Renal pelvis (tissue), 4 donors: ENCODE measurements around the gene FBXO28. TPM values are rescaled to one million over a fixed set of nuclear protein-coding genes. Genes with fewer than 3 reads are reported as not detected.
A peak's percentile ranks its signal among the peaks of the same experiment; 100 is the strongest.
"Not testable (repeated sequence)": the region's sequence is repeated elsewhere in the genome, so short reads cannot be mapped to it uniquely, and the experiment has no call there.

Experiments used
- DNase-seq: peaks from one replicate; pipeline ENCODE4 v3.0.0-alpha.2; 2013
- polyA plus RNA-seq, 3 donors: library from polyadenylated mRNA; unstranded; fragments of 120-200 nt; gene quantifications; one replicate each; pipeline ENCODE4 v1.2.1, GENCODE V29; 2013; ENCODE audit not compliant: insufficient read length in 3 of 3

Gene FBXO28
- polyA plus RNA-seq, 3 donors = 29.3 to 33.7 (median 33.4) TPM

- peak; percentile 89 for DNase-seq
Observed at GRCh38 chr1:224182866-224183590, 69.1 kb downstream of the FBXO28 start, which contains the start of gene DEGS1. TSS of gene DEGS1 (plus strand) at chr1:224183240. CDS start at chr1:224183337, 97 bp downstream.

DNA sequence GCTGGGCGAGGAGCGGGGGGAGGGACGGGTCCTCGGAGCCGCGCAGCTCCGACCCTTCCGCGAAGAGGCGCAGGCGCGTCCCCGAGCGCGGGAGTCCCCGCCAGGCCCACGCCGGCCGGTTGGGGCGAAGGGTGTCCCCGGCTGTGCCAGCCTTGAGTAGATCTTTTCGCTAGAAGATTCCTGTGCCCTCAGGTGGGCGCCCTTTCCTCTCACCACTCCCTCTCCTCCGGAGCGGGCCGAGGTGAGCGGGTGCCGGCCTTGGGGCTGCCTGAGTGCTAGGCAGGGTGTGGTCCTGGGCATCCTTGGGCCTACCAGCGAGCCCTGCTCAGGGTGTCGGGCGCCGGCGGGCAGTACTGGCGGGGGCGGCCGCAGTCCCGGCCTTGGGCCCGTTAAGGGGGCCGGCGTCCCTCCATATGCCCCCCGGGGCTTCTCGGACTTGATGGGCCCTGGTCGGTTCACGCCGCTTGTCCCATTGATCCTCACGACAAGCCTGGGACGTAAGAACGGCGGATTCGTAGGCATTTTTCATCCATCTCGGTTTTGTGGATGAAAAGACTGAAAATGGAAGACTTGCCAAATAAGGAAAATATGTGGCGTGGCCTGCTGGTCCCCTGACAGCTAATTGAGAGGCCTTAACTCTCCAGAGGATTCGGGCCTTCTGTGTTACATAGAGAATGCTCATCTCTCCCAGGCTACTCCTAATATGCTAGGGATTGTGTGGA is 69.8 kb downstream of the FBXO28 start:
- DNase-seq = no peak

DNA sequence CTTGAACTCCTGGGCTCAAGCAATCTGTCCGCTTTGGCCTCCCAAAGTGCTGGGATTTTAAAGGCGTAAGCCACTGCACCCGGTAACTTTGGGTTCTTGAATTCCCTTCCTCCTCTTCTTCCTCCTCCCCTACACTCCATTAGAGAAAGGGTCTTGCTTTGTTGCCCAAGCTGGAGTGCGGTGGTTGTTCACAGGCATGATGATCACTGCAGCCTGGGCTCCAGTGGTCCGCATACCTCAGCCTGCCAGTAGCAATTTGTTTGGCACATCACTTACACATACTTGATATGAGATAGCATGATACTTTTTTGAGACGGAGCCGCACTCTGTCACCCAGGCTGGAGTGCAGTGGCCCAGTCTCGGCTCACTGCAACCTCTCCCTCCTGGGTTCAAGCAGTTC is 71.3 kb downstream of the FBXO28 start:
- no peak for DNase-seq

- no peak for DNase-seq
Observed at GRCh38 chr1:224188286-224188685, 74.4 kb downstream of the FBXO28 start.

GRCh38 chr1:224189561-224189960 is 75.7 kb downstream of the FBXO28 start:
- DNase-seq = no peak

GRCh38 chr1:224192082-224192788 is 78.3 kb downstream of the FBXO28 start:
- no peak for DNase-seq

DNA sequence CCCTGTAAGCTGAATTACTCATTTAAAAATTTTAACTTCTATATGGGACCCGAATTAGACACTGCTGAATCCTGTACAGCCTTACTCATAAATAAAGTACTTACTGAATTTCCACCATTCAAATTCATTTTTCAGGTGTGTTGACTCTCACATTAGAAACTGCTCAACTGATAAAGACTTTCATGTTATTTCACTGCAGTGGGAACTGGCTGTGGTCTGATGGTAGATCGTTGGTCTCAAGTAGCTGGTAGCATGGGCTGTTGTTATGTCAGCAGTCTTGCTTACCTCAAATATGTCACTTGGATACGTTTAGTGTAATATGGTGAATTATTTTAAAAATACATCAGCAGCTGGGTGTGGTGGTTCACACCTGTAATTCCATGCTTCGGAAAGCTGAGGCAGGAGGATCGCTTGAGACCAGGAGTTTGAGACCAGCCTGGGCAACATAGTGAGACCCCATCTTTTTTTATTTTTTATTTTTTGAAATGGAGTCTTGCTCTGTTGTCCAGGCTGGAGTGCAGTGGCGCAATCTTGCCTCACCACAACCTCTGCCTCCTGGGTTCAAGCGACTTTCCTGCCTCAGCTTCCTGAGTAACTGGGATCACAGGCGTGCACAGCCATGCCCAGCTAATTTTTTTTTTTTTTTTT is 79.5 kb downstream of the FBXO28 start:
- DNase-seq = no peak

DNA sequence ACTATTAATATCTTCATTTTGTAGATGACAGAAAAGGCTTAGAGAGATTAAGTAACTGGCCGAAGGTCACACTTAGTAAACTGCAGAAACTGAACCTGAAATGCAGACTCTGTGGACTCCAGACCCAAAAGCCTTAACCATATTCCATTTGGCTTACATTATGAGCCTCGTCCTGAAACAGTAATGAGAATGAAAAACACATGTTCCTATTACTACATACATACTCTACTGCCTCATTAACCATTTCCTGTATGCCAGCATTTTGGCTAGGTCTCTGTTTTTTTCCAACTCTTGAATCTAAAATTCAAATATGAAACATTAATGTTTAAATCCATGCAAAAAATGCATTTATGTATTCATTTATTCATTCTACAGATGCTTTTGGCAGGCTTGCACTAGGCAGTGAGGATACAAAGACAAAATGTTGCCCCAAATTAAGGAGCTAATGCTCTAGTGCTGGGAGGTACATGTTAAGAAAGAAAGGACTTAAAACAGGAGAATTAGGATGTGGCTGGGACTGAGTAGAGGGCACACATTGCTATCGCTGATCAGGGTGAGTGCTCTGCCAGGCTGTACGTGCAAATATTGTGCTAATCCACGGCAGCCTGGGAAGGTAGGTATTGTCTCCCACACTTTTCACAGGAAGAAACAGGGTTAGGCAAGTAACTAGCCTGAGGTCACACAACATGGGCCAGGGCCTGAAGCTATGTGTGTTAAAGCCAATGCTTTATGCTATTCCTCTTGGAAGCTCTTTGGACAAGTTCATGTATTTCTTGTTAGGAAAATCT is 83.1 kb downstream of the FBXO28 start:
- no peak for DNase-seq

- DNase-seq = no peak
Observed at GRCh38 chr1:224198572-224198971, 84.7 kb downstream of the FBXO28 start.

DNA sequence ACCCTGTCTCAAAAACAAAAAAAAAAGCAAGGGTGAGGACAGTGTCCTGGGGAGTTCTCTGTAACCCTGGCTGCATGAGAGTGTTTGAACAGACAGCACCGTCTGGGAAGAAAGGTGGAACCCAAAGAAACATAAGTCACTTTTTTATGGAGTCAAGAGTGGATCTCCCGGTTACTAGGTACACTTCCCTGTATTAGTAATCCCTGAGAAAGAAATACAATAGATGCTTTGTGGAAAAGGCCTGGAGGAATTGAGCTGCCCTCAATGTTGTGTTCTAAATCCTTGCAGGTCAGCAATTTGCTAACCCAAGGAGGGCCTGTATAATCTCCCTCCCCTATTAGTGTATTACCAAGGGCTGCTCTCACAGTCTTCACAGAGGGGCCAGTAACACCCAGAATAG is 85.8 kb downstream of the FBXO28 start:
- no peak for DNase-seq

GRCh38 chr1:224201383-224201782 is 87.5 kb downstream of the FBXO28 start:
- no peak for DNase-seq

GRCh38 chr1:224201853-224202252 is 87.9 kb downstream of the FBXO28 start:
- no peak for DNase-seq

DNA sequence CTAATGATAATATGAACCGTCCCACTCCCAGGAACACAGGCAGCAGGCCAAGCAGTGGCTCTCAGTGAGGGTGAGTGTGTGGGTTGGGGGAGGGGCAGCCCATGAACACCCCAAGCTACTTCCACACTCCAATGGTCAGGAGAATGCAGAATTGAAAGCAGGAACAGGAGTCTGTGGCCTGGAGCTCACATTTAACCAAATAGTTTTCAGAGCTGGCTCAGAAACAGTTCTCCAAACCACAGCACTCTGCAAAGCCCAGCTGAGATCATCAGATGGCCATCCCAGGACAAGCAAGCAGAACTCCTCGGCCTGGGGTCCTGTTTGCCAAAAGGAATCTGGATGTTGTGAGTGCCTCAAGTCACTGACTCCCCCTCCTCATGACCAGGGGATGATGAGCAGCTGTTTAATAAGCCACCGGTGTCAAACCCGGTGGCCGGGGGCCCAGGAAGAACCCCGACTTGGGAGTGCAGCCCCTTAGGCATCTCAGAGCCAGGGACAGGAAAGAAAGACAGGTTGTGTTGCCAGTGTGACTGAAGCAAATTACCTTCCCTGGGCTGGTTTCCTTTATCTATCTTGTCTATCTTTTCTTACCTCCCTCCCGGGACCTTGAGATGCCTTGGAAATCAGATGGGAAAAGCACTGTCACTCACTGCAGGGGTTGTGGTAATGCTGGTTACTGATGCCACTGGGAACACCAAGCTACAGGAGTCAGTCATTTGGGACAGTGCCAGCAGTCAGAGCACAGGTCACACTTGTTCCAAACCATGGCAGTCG is 89.5 kb downstream of the FBXO28 start:
- DNase-seq = peak; percentile 73

DNA sequence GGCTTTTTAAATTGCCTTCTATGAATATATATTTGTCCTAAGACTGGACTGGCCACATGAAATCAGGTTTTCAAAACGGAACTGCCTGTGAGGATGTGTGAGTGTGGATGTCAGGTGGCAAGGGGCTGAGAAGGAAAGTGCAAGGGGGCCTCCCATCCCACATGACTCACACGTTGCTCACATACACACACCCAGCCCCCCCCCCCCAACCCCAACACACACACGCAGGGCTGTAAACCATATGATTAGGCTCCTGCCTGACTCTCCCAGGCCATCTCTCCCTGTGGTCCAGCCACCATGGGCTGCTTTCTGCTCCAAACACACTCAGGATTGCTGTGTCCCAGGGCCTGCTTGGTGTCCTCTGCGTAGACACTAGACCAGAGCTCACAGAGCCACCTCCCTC is 91.5 kb downstream of the FBXO28 start:
- DNase-seq = no peak

DNA sequence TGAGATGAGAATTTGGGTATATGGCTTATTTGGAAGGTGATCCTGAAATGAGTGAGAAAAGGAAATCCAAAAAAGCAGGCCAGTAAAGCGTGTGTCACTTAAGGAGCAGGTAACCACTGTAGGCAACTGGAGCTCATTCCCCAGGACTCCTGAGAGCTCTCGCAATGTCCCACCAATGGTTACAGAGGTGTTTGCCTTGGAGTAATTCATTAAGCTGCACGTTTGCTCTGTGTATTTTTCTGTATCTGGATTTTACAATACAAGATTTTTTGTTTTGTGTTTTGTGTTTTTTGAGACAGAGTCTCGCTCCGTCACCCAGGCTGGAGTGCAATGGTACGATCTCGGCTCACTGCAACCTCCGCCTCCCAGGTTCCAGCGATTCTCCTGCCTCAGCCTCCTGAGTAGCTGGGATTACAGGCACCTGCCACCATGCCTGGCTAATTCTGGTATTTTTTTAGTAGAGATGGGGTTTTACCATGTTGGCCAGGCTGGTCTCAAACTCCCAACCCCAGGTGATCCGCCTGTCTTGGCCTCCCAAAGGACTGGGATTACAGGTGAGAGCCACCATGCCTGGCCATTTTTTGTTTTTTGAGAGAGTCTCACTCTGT is 92.1 kb downstream of the FBXO28 start:
- not testable (repeated sequence) for DNase-seq

GRCh38 chr1:224211206-224211962 is 97.5 kb downstream of the FBXO28 start:
- no peak for DNase-seq
